Hematopoietic multipotent progenitor cell treated with erythropoietin and hydrocortisone succinate and interleukin-3 and kit ligand, for 4 days (in vitro differentiated cells): Measurements from ENCODE around the gene H1-8.
A peak's percentile ranks its signal among the peaks of the same experiment; 100 is the strongest.

Experiments used
- DNase-seq: peaks from one replicate; pipeline ENCODE4 v3.0.0-alpha.2; 2015

H1-8 gene

DNA sequence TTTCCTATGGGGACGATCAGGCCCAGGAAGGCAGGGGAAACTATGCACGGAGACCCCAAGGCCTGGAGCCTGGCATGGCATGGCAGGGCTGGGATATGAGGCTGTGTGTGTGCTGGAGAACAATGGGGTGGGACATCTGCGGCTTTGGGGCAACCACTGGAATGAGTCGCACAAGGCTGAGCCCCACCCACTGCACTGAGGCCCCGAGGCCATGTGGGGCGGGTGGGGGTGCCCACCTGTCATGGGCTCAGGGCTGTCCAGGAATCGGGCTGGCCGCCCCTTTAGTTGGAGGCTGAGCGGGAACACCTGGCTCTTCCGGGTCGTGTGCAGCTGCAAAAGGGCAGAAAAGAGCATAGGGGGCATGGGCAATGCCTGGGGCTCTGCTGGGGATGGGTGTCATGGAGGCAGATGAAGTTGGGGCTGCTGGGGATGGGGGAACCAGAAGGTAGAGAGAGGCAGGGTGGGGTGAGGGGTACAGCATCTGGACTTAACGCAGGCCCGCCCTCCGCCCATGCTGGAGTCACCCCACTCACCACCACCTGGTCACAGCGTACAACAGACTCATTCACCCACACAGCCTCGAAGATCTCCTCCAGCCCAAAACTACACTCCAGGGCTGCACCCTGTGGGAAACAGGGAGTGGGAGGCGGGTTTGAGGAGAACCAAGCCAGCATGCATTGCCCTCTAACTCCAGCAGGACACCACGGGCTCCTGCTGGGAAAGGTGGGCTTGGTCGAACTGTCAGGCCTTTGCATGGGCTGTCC, 32.4 kb downstream of the H1-8 start:
- no peak for DNase-seq

DNA sequence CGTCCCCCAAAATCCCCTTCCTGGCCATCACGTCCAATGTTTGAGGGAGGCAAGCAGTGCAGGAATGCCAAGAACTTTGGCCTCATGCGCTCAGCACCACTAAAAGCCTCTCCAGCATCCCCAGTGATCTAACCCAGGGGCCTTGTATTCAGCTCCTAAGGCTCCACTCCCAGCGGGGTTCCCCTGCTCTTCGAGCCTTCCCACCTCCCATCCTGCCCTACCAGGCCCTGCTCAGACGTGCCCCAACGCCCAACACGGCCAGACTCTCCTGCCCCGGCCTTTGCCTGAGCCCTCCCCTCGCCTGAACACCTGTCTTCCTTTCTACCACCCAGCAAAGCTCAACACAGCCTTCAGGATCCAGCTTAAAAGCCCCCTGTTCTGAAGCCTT, 33.0 kb downstream of the H1-8 start:
- no peak for DNase-seq

DNA sequence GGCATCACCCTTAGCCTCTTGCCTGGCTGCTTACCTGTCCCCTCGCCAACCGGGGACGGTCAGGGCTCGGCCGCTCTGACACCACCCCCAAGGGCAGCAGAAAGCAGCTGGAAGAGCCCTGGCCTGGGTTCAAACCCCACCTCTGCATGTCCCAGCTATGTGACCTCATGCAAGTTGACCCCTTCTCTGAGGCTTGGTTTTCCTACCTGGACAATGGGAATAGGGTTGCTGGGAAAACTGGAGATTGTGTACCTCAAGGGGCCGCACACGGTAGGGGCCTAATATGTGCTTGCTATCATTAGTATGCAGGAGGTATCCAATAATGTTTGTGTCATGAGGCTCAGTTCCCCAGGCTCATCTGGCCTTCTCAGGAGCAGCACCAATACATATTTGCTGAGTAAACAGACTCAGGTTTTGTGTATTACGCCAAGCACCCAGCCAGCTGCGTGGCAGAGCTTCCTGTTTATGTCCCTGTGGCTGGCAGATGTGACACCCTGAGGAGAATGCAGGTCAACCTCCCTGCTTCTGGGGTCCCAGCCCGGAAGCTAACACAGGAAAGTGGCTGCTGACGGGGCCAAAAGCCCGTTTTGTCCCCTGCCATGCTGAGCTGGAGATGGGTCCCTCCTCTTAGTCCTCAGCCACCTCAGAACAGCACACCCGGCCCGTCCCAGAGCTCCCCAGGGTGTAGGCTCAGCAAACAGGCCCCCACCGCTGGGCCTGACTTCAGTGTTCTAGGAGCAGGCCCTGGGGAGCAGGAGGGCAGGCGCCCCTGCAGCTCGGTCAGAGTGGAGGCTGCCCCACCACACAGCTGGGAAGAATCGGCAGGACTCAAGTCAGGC, 33.8 kb downstream of the H1-8 start:
- peak; percentile 88 for DNase-seq

DNA sequence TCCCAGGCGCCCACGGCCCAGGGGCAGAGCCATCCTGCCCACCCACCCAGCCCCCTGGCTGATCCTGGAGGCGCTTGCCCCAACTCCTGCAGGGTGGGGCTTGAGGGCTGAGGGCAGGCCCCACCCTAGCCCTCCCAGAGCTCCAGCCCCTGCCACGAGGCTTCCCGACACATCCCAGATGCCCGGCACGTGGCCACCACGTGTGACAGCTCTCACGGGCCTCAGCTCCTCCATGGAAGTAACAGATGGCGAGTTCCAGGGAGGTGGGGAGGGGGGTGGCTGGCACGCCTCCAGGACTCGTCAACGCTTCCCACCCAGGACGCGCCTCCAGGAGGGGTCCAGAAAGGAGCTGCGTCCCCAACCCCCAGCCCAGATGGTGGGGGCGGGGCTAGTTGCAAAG, 34.4 kb downstream of the H1-8 start:
- DNase-seq = peak; percentile 72

DNA sequence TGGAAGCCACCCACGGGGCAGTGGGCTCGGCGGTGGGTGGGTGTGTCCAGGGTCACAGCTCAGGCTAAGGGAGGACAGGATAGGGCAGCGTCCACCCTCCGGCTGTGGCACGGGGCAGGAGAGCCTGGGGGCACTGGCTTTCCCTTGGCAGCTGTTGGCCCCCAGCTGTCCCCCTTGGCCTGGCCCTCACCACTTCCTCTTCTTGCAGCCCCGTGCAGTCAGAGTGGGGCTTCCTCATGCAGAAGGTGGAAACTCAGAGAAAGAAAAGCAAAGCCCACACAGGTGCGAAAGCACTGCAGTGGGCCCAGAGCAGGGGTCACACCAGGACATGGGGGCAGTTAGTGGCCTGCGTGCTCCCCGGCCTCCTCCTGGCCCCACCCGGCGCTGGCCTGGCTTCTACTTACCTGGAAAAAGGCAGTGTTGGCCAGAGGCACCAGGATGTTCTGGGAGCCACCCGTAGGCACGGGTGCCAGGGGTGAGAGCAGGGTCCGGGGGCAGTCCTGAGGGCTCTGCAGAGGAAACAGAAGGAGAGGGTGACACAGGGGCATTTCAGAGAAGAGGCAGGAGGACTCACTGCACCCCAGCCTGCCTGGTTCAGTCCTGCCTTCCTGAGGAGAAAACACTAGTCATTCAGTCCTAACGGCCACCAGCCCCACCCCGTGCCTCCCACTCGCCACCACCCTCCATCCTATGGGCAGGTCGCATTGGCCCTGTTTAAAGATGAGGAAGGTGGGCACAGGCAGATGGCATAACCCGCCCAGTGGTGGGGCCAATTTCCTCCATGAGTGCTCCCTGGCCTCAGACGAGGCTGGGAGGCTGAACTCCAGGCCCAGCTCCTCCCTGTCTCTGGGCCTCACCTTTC, 35.2 kb downstream of the H1-8 start:
- peak; percentile 96 for DNase-seq

DNA sequence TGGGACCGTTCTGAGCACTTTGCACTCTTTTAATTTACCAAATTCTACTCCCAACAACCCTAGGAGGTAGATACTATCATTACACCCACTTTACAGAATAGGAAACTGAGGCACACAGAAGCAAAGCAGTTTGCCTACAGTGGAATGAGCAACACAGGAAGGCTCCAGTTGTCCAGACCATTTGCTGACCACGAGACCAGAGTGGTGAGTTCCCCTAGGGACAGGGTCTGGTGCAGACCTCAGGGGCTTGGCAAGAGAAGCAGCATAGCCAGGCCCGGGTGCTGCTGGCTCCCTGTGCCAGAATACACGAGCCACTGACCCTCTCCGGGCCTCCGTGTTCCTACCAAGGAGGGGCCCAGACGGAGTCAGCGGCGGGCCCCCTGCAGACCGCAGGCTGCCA, 37.0 kb downstream of the H1-8 start:
- DNase-seq = no peak

DNA sequence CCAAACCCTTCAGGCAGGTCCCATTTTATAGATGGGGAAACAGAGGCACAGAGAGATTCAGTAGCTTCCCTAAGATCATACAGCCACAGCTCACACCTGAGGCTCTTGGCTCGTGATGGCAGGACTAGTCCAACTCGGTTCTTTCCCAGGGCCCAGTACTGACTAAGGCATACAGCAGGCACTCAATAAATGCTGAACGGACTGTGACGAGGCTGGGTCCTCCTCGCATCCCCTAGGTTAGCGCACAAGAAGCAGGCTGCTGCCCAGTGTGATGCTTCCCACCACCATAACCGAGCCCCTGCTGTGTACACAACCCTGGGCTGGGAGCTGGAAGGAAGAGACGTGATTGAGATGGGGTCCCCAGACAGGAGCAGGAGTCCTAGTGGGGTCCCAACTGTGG, 38.6 kb downstream of the H1-8 start:
- DNase-seq = no peak

DNA sequence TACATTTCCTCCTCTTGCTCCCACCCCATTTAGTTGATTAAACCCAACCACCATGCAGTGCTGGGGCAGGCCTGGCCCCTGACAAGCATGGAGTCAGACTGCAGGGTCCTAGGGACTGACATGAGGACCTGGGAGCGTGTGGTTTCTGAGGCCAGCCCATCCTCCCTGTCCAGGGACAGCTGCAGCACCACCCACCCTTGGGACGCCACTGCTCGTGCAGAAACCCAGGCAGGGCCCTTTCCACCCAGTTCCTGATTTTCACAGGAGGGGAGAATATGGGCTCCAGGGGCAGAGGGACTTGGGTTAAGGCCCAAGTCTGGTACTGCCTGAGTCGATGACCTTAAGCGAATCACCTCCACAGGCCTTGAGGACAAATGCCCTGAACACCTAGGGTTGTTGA, 39.8 kb downstream of the H1-8 start:
- no peak for DNase-seq

DNA sequence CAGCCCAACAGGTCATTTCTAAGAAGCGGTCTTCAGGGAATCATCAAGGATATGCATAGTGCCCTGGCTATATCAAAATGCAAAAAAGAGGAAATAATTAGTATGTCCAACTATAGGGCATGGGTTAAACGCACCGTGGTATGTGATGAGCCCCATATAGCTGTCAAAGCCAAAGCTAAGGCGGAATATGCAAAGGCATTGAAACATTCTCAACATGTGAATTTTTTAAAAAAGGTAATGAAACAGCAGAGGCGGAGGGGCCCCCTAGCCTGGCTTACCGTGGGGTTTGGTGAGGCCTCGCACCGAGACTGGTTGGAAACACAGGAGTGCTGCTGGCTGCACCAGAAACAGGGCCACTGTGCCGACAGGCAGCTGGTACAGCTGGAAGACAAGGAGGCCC, 40.3 kb downstream of the H1-8 start:
- no peak for DNase-seq

DNA sequence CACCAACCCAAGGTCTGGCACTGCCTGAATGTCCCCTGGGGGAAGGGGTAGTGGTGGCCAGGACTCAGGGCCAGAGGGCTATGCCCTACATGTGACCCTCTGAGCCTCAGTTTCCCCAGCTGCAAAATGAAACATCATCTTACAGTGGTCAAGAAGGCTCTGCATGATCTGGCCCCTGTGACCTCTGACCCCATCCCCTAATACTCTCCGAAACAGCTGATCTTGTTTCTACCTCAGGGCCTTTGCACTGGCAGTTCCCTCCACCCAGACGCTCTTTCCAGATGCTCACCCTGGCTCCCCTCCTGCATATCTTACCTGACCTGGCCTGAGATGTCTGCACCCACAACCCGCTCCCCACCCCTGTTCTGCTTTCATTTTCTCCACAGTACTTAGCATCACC, 41.7 kb downstream of the H1-8 start:
- DNase-seq = no peak

DNA sequence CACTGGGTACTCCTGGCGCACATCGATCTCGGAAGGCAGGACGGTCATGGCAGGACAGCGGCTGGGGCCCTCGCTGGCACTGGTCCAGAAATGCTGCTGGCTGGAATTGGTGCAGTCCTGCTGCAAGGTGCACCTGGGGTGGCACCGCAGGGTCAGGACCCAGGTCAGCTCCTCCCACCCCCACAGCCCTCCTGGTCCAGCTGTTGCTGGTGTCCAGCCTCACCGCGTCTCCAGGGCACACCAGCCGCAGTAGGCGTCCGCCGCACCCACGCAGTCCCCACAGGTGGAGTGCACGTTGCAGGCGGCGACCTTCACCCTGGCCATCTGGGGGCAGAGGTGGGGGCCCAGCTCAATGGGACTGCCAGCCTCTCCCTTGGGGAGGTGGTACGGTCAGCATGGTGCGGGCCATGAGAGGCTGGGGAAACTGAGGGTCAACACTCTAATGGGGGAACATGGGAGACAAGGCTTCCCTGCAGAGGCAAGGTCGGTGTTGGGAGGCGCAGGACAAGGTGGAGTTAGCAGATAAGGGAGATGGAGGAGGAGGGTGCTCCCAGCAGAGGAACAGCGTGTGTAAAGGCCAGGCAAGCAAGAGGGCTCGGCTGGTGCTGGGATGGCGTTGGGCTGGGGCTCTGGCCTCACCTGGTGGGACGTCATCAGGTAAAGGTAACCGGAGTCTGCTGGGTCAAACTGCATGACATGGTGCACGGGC, 43.1 kb downstream of the H1-8 start:
- peak; percentile 44 for DNase-seq

DNA sequence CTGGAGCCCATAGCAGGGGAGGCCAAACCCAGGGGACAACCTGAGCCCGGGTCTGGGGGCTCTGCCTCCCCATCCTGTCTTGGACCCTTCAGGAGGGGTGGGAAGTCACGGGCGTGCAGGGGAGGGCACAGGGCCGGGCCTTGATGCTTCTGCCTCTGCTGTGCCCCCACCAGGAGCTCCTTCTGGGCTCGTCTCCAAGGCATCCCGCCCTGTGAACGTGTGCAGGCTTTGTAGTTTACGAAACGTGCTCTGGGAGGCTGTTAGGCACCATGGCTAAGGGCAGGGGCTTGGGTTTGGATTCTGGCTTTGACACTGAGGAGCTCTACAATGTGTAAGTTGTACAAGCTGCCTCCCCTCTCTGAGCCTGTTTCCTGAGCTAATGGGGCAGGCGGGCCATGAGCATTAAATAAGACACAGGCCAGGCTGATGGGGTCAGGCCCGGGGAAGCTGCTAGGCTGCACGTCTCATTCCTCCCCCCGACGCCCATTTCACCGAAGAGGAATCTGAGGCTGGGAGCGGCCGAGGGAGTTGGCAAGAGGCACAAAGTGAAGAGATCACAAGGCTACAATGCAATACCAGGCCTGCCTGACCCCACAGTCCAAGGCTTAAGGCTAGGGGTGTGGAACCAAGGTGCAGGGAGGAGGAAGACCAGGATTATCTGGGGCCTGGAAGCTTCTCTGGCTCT, 43.9 kb downstream of the H1-8 start:
- no peak for DNase-seq

DNA sequence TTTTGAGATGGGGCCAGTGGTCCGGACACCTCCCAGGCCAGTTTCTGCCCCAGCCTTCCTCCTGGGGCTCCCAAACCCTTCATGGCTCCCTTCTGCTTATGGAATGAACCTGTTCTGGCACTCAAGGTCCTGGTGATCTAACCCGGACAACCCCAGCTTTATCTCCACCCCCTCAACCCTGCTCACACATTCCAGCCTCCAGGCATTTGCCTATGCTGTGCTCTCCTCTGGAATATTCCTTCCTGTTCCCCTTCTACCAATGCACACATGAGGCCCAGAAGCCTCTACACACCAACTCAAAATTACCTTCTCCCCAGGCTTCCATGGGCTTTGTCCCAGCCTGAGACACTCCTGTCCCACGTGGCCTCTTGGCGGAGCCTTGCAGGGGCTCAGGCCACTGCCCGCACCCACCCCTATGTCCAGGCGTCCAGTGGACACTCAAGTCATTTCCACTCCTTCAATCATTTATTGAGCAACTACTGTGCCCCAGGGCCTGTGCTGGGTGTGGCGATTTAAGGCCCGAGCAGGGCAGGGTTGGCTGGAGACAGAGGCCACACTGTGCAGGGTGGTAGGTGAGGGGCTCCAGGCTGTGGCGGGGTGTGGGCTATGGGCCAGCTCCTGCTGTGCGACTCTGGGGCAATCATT, 44.7 kb downstream of the H1-8 start:
- DNase-seq = no peak

DNA sequence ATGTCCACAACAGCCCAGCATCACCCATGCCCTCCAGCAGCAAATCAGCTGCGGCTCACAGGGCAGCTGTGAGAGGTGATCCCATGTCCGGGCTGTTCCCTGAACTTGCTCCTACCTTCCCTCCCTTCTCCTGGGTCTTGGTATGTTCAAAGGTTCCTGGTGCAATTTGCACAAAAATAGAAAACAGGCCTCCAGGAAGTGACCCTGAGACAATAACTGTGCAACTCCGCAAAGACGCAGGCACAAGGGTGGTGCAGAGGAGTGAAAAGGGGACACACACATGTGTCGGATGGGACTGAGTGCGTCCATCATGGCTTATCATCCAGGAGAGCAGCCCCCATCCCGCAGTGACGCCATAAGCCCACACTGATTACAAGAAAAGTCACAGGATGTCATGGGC, 47.2 kb downstream of the H1-8 start:
- DNase-seq = no peak

DNA sequence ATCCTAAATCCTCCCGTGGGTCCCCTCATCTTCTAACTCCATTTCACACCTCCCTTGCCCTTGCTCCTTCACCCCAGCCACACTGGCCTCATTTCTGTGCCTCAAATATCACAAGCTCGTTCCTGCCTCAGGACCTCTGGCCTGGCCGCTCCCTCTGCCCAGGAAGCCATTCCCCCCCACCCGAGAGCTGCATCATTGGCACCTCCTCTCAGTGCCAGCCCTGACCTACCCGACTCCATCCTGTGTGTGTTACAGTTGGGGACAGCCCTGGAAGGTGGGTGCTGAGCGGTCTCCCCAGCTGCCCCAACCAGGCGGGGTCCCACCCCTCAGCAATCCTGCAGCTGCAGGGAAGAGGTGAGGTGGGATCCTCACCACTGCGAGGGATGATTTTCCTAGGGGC, 49.0 kb downstream of the H1-8 start:
- no peak for DNase-seq

DNA sequence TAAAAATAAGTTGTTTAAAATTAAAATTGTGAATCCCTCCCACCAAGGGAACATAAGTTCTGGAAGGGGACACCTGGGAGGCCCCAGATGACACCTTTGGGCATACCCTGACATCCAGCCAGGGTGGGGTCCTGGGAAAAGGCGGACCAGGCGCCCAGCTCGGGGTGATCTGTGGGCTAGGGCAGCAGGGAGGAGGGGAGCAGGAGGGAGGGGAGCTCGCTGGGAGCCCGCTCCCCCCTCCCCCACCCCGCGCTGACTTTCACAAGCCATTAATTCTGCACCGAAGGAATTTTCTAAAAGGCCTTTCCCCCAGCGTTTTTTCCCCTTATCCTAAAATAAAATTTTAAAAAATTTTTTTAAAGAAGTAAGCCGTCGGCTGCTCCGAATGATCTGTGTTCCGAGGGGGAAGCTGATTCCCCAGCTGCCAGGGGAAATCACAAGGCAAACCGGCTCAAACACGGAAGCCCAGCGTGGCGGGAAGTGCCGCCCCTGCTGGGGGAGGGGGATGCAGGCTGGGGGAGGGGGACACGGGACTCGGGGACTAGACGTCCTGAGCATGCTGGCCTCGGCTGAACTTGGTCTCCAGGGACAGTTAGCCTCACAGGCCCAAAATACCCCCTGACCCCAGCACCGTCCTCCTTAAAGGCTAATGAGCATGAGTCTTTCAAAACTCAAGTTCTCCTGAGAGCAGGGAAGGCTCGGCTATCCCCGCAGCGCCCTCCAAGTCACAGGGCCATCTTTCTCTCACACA, 49.6 kb downstream of the H1-8 start:
- DNase-seq = peak; percentile 80

DNA sequence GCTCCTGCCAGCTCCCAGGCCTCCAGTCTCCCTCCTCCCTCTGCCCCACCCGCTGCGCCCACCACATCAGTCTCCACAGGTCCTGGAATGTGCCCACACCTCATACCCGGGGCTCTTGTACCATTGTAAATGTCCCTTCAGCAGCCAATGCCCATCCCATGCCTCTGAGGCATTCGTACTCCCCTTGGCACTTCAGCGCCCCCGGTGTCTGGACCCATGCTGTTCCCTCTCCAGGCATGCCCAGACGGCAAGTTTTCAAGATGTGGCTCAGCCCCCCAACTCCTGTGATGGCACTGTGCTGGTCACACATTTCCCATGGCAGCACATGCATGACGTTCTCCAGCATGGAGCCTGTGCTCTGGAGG, 50.2 kb downstream of the H1-8 start:
- DNase-seq = peak; percentile 63

DNA sequence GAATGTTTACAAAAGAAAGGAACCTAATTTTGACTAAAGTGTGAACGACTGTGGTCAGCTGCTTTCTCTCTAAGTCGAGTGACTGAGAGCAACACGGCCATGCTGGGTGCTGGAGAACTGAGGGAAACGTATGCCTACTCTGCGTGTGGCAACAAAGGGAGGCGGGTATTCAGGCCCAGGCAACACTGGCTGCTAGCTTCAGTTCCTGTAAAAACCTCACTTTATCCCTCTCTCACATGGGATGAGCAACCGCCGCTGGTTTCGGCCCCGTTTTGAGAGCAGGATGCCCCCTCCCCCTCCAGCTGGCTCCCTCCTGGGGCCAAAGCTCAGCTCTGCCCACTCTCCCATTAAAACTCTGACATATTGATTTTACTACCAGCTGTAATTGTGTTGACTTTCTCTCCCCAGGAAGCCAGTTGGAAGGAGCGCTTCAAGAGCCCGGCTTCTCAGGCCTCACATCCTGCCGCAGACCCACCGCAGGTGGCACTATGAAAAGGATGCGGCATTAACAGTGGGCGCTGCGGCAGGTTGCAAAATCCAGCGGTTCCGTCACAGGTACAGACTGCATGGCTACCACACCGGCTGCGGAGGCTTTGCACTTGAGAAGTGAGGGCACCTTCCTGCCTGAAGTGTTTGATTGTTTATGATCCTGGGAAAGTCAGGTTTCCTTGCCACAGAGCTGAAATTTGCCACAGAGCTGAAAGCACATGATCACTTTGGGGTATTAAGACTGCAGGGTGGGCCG, 50.8 kb downstream of the H1-8 start:
- DNase-seq = peak; percentile 71

DNA sequence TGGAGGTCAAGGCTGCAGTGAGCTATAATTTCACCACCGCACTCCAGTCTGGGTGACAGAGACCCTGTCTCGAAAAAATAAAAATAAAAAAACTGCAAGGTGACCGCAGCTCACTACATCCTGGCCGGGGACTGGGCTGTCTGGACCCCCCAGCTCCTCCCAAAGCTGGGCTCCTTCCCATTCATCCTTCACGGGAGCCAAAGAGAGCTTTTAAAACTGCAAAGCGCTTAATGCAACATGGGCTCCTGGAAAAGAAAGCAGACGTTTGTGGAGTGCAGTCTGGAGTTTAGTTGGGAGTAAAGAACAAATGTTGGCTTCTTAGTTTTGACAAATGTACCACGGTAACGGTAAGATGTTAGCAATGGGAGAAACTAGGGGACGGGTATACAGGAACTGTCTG, 51.4 kb downstream of the H1-8 start:
- DNase-seq = no peak

DNA sequence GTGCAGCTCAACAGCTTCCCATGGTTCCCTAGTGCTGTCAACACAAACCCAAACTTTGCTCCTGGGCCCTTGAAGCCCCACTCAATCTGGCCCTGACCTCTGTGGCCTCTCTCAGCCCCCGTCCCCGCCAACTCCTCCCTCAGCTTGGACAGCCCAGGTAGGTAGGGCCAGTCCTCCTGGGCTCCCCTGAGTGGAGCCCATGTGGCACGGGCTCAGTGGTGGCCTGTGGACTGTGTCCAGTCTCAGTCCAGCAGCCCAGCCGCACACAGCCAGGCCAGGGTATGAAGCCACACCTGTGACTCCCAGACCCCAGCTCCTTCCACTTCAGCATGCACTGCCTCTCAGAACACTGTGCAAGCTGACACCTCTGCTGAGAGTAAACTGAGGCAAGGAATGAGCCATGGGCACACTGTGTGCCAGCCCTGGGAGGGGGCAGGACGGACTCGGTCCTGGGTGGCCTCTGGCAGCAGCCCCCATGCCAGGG, 52.0 kb downstream of the H1-8 start:
- no peak for DNase-seq
